ENCODE results near the gene ATG2A.

ATG2A gene

GRCh38 chr11:64900774-64901173 lies 16.2 kb downstream of the ATG2A start:
- DNase-seq (ENCODE audit: extremely low read depth, low read depth) = no peak
- TF ChIP-seq CTCF (IDR thresholded peaks at IDR 0.05; ENCODE audit: low read depth, low read length) = no peak

DNA sequence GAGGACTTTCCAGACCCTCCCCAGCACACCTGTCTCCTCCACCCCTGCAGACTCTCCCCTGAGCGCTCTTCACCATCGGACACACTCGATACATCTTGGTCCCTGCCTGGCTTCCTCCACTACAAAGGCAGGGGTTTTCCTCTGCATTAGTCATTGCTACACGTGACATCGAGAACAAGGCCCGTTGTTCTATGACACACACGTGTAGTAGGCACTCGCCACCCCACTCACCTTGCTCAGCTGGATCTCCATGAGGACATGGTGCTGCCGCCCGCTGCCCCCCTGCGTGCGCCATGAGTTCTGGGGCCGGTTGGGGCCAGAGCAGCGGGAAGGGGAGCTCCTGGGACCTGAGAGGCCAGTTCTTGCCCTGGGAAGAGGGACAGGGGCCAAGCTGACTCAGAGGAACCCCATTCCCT lies 16.7 kb downstream of the ATG2A start:
- no peak for TF ChIP-seq CTCF (IDR thresholded peaks at IDR 0.05; ENCODE audit: low read depth, low read length)
- no peak for DNase-seq (ENCODE audit: extremely low read depth, low read depth)

- TF ChIP-seq CTCF (IDR thresholded peaks at IDR 0.05; ENCODE audit: low read depth, low read length) = no peak
- DNase-seq (ENCODE audit: extremely low read depth, low read depth) = no peak
Observed at GRCh38 chr11:64898541-64898940, 18.5 kb downstream of the ATG2A start.

GRCh38 chr11:64898076-64898445 lies 18.9 kb downstream of the ATG2A start:
- no peak for TF ChIP-seq CTCF (IDR thresholded peaks at IDR 0.05; ENCODE audit: low read depth, low read length)
- no peak for DNase-seq (ENCODE audit: extremely low read depth, low read depth)

GRCh38 chr11:64897381-64898075 lies 19.5 kb downstream of the ATG2A start:
- no peak for DNase-seq (ENCODE audit: extremely low read depth, low read depth)
- no peak for TF ChIP-seq CTCF (IDR thresholded peaks at IDR 0.05; ENCODE audit: low read depth, low read length)

- no peak for DNase-seq (ENCODE audit: extremely low read depth, low read depth)
- TF ChIP-seq CTCF (IDR thresholded peaks at IDR 0.05; ENCODE audit: low read depth, low read length) = no peak
Observed at GRCh38 chr11:64896448-64897022, 20.5 kb downstream of the ATG2A start.

GRCh38 chr11:64894812-64895452 lies 22.1 kb downstream of the ATG2A start:
- DNase-seq (ENCODE audit: extremely low read depth, low read depth) = no peak
- no peak for TF ChIP-seq CTCF (IDR thresholded peaks at IDR 0.05; ENCODE audit: low read depth, low read length)

All from AG09319 (cell line).